Keratinocyte (primary cell): ENCODE results near the gene CPNE1. TPM values are rescaled to one million over a fixed set of nuclear protein-coding genes. Genes with fewer than 3 reads are reported as not detected.

ENCODE experiments used
- DNase-seq: peaks from one replicate; pipeline ENCODE4 v3.0.0-alpha.2; 2011; ENCODE audit warnings: low read depth, missing footprints, low spot score
- FAIRE-seq: peaks from 2 replicates; lab custom pipeline; 2011; peaks lifted over from hg19 to GRCh38; lab: Jason Lieb, UNC
- H2AFZ ChIP-seq: 2 replicates; pipeline ENCODE4 v1.6.0; 2012; ENCODE audit warnings: low read length, control low read depth, inconsistent platforms; ENCODE audit not compliant: control insufficient read depth
- H3K27ac ChIP-seq: 2 replicates; pipeline ENCODE4 v1.5.1; 2011; ENCODE audit warnings: low read length; ENCODE audit not compliant: control insufficient read depth, insufficient read depth
- H3K27me3 ChIP-seq: 3 replicates; pipeline ENCODE4 v1.6.0; 2011; ENCODE audit warnings: low read length; ENCODE audit not compliant: control insufficient read depth, insufficient read depth; ENCODE audit errors: extremely low read depth
- H3K36me3 ChIP-seq, 2 experiments: 2 replicates in 1 of 2; 3 replicates in 1 of 2; pipeline ENCODE4 v1.5.1; 2011; ENCODE audit warnings: low read length in 2 of 2, mild to moderate bottlenecking in 1 of 2; ENCODE audit not compliant: control insufficient read depth in 2 of 2, insufficient read depth in 2 of 2; ENCODE audit errors: extremely low read depth in 1 of 2
- H3K4me1 ChIP-seq: 3 replicates; pipeline ENCODE4 v1.5.1; 2011; ENCODE audit warnings: low read length; ENCODE audit not compliant: control insufficient read depth, insufficient read depth; ENCODE audit errors: extremely low read depth
- H3K4me2 ChIP-seq: 3 replicates; pipeline ENCODE4 v1.6.0; 2011; ENCODE audit warnings: low read depth, low read length; ENCODE audit not compliant: control insufficient read depth, insufficient read depth; ENCODE audit errors: extremely low read depth
- H3K4me3 ChIP-seq, 3 experiments: fragments of 200-600 bp in 1 of 3; sonication (generic) in 1 of 3; 2 replicates in 2 of 3; 3 replicates in 1 of 3; pipeline ENCODE4 v1.5.1; 2011 to 2016; ENCODE audit warnings: low read length in 3 of 3, mild to moderate bottlenecking in 3 of 3, control low read depth in 2 of 3, inconsistent platforms in 1 of 3, low read depth in 1 of 3, mixed read lengths in 1 of 3, mixed run types in 1 of 3, moderate library complexity in 1 of 3; ENCODE audit not compliant: control insufficient read depth in 2 of 3, insufficient read depth in 2 of 3; ENCODE audit errors: extremely low read depth in 1 of 3
- H3K79me2 ChIP-seq: 2 replicates; pipeline ENCODE4 v1.6.0; 2012; ENCODE audit warnings: low read length; ENCODE audit not compliant: control insufficient read depth, insufficient read depth
- H3K9ac ChIP-seq: 3 replicates; pipeline ENCODE4 v1.6.0; 2011; ENCODE audit warnings: low read length; ENCODE audit not compliant: control insufficient read depth, insufficient read depth; ENCODE audit errors: extremely low read depth
- H3K9me1 ChIP-seq: 3 replicates; pipeline ENCODE4 v1.6.0; 2011; ENCODE audit warnings: low read length; ENCODE audit not compliant: control insufficient read depth, insufficient read depth; ENCODE audit errors: extremely low read depth
- H3K9me3 ChIP-seq: 2 replicates; pipeline ENCODE4 v1.5.1; 2012; ENCODE audit warnings: low read depth, low read length; ENCODE audit not compliant: control insufficient read depth
- H4K20me1 ChIP-seq: 3 replicates; pipeline ENCODE4 v1.6.0; 2011; ENCODE audit warnings: low read length; ENCODE audit not compliant: control insufficient read depth, insufficient read depth; ENCODE audit errors: extremely low read depth
- EZH2 ChIP-seq: IDR thresholded peaks from one replicate; pipeline ENCODE4 v1.6.1; 2012; ENCODE audit warnings: inconsistent platforms, mild to moderate bottlenecking, low read length, moderate library complexity
- dilution Hi-C: fragments of 300-500 bp; cut with MboI; formaldehyde crosslinking; loops from one replicate; pipeline ENCODE4 v1.7.0; 2020; ENCODE audit warnings: low sequenced_read_pairs; ENCODE audit not compliant: extremely low pct_ligation_motif_present
- polyA plus RNA-seq, 5 experiments: library from polyadenylated mRNA; depleted of rRNA in 3 of 5; stranded (reverse) in 3 of 5; stranded (forward) in 1 of 5; unstranded in 1 of 5; fragments of >200 nt; gene quantifications; 1 replicate in 1 of 5; 2 replicates in 3 of 5; 3 replicates in 1 of 5; pipeline versions ENCODE4 v1.2.1 to v1.2.3, GENCODE V29; 2011 to 2012; ENCODE audit warnings: missing spikeins in 2 of 5, low read depth in 1 of 5, low replicate concordance in 1 of 5
- TF ChIP-seq, protein P1 (sequence below), 3 experiments: IDR thresholded peaks in 1 of 3; conservative IDR thresholded peaks in 1 of 3; optimal IDR thresholded peaks in 1 of 3; 2 replicates in 2 of 3; 3 replicates in 1 of 3; pipeline versions ENCODE3 to v1.5.1; 2011; ENCODE audit warnings: low read length in 3 of 3, mild to moderate bottlenecking in 3 of 3, moderate library complexity in 2 of 3, control low read depth in 1 of 3, inconsistent platforms in 1 of 3; ENCODE audit not compliant: insufficient read depth in 2 of 3; ENCODE audit errors: extremely low read depth in 1 of 3

The CPNE1 gene
- polyA plus RNA-seq, 1 donor (not counting 4 experiments of a cell fraction or from before 2014, with no cell fraction given), result 111 TPM

DNA sequence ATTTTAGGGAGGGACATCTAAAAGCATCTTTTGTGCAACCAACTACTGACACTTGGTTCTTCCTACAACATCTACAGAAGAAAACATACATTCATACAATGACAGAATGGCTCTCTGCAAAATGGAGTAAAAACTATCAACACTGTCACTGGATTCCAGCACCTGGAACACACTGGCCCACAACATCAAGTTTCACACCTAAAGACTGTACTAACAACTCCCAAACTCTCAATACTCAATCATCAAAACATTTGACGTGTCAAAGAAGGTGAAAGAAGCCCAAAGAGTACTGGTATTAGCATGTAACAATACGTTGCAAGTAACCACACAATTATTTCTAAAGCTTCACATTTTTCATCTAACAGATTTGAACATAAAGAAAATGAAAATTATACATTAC is 2.1 kb downstream of the CPNE1 start:
- no peaks in the 10 kb centered on the region for H3K36me3 ChIP-seq
- H3K27ac ChIP-seq, result peak overlapping the region; percentile 92
- no peak for TF ChIP-seq EZH2
- TF ChIP-seq, protein P1, sequence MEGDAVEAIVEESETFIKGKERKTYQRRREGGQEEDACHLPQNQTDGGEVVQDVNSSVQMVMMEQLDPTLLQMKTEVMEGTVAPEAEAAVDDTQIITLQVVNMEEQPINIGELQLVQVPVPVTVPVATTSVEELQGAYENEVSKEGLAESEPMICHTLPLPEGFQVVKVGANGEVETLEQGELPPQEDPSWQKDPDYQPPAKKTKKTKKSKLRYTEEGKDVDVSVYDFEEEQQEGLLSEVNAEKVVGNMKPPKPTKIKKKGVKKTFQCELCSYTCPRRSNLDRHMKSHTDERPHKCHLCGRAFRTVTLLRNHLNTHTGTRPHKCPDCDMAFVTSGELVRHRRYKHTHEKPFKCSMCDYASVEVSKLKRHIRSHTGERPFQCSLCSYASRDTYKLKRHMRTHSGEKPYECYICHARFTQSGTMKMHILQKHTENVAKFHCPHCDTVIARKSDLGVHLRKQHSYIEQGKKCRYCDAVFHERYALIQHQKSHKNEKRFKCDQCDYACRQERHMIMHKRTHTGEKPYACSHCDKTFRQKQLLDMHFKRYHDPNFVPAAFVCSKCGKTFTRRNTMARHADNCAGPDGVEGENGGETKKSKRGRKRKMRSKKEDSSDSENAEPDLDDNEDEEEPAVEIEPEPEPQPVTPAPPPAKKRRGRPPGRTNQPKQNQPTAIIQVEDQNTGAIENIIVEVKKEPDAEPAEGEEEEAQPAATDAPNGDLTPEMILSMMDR (optimal IDR thresholded peaks at IDR 0.05 in 1 of 3, IDR thresholded peaks at IDR 0.05 in 1 of 3, conservative IDR thresholded peaks at IDR 0.05 in 1 of 3; ENCODE audit: extremely low read depth in 1 of 3, insufficient read depth in 2 of 3, low read length in 3 of 3), result no peak
- no peaks in the 10 kb centered on the region for H3K27me3 ChIP-seq
- dilution Hi-C loops, result no loop called here
- H2AFZ ChIP-seq, result no peak overlapping the region
- H4K20me1 ChIP-seq, result peaks cover 28% of the 10 kb centered on the region
- DNase-seq (no peak), FAIRE-seq (no peak)
- H3K4me3 ChIP-seq, result peak overlapping the region; percentile 77 to 89 (median 77)
- peak overlapping the region; percentile 96 for H3K9ac ChIP-seq
- H3K79me2 ChIP-seq, result peaks cover 71% of the 10 kb centered on the region
- H3K9me3 ChIP-seq, result no peaks in the 10 kb centered on the region
- no peaks in the 10 kb centered on the region for H3K9me1 ChIP-seq
- peak overlapping the region; percentile 99 for H3K4me2 ChIP-seq
- H3K4me1 ChIP-seq, result peaks cover 36% of the 10 kb centered on the region

- peaks cover 30% of the 10 kb centered on the region for H4K20me1 ChIP-seq
- no peaks in the 10 kb centered on the region for H3K27me3 ChIP-seq
- peak overlapping the region; percentile 39 for H3K9ac ChIP-seq
- dilution Hi-C loops, result no loop called here
- peak overlapping the region; percentile 99 for H3K4me2 ChIP-seq
- peak overlapping the region; percentile 54 for H3K27ac ChIP-seq
- H3K79me2 ChIP-seq, result peaks cover 77% of the 10 kb centered on the region
- no peak for FAIRE-seq
- no peaks in the 10 kb centered on the region for H3K36me3 ChIP-seq
- no peak overlapping the region for H2AFZ ChIP-seq
- TF ChIP-seq, protein P1 (optimal IDR thresholded peaks at IDR 0.05 in 1 of 3, IDR thresholded peaks at IDR 0.05 in 1 of 3, conservative IDR thresholded peaks at IDR 0.05 in 1 of 3; ENCODE audit: extremely low read depth in 1 of 3, insufficient read depth in 2 of 3, low read length in 3 of 3), result no peak
- TF ChIP-seq EZH2, result no peak
- H3K9me1 ChIP-seq, result no peaks in the 10 kb centered on the region
- peak overlapping the region; percentile 77 to 89 (median 77) for H3K4me3 ChIP-seq
- DNase-seq, result no peak
- peaks cover 36% of the 10 kb centered on the region for H3K4me1 ChIP-seq
- no peaks in the 10 kb centered on the region for H3K9me3 ChIP-seq
Measured at GRCh38 chr20:35661908-35662307, 2.8 kb downstream of the CPNE1 start.
